CD4-positive, alpha-beta memory T cell (primary cell): Measurements from ENCODE around the gene SV2B. TPM values are rescaled to one million over a fixed set of nuclear protein-coding genes. Genes with fewer than 3 reads are reported as not detected.

Source experiments
- CTCF ChIA-PET: fragments of 350-600 bp; sonication (Branson Sonifier 250); formaldehyde crosslinking; loops from one replicate; lab custom pipeline; 2021; ENCODE audit warnings: inconsistent platforms; ENCODE audit not compliant: partially characterized antibody; lab: Charles Lee
- POLR2A ChIA-PET: fragments of 350-600 bp; sonication (Branson Sonifier 250); formaldehyde crosslinking; loops from one replicate; lab custom pipeline; 2021; ENCODE audit not compliant: partially characterized antibody; lab: Charles Lee
- DNase-seq, 5 donors: peaks; one replicate each; pipeline versions ENCODE4 v3.0.0 to v3.0.0-alpha.2; 2020 to 2022; ENCODE audit warnings: mixed read lengths in 1 of 5
- H3K27ac ChIP-seq: one replicate; pipeline ENCODE4 v1.7.0; 2013; ENCODE audit warnings: low read depth, low read length
- H3K27me3 ChIP-seq: 2 replicates; pipeline ENCODE4 v1.7.0; 2013; ENCODE audit warnings: mild to moderate bottlenecking, low read length, moderate library complexity; ENCODE audit not compliant: insufficient read depth
- H3K36me3 ChIP-seq: 2 replicates; pipeline ENCODE4 v1.7.0; 2013; ENCODE audit warnings: mild to moderate bottlenecking, low read length, moderate library complexity; ENCODE audit not compliant: insufficient read depth
- H3K4me1 ChIP-seq: 2 replicates; pipeline ENCODE4 v1.7.0; 2013; ENCODE audit warnings: mild to moderate bottlenecking, low read length, moderate library complexity; ENCODE audit not compliant: insufficient read depth
- H3K4me3 ChIP-seq, 2 donors: one replicate each; pipeline ENCODE4 v1.7.0; 2013; ENCODE audit warnings: low read length in 2 of 2, mild to moderate bottlenecking in 1 of 2
- H3K9me3 ChIP-seq, 2 donors: one replicate each; pipeline ENCODE4 v1.7.0; 2013; ENCODE audit warnings: low read length in 2 of 2, control low read depth in 1 of 2; ENCODE audit not compliant: control insufficient read depth in 1 of 2
- H3K27ac Mint-ChIP-seq, 7 donors: one replicate each; pipeline ENCODE4 v1.8.0; 2020 to 2021; ENCODE audit warnings: mixed read lengths in 7 of 7, mild to moderate bottlenecking in 6 of 7, inconsistent platforms in 3 of 7, moderate library complexity in 3 of 7
- H3K27me3 Mint-ChIP-seq, 2 donors: one replicate each; pipeline ENCODE4 v1.8.0; 2020 to 2021; ENCODE audit warnings: mixed read lengths in 2 of 2
- H3K36me3 Mint-ChIP-seq, 2 donors: one replicate each; pipeline ENCODE4 v1.8.0; 2020 to 2021; ENCODE audit warnings: mixed read lengths in 2 of 2, inconsistent platforms in 1 of 2, mild to moderate bottlenecking in 1 of 2
- H3K4me1 Mint-ChIP-seq, 4 donors: one replicate each; pipeline ENCODE4 v1.8.0; 2020 to 2021; ENCODE audit warnings: mixed read lengths in 4 of 4, mild to moderate bottlenecking in 1 of 4
- H3K4me3 Mint-ChIP-seq, 8 donors: one replicate each; pipeline ENCODE4 v1.8.0; 2020 to 2021; ENCODE audit warnings: mixed read lengths in 8 of 8, mild to moderate bottlenecking in 7 of 8, moderate library complexity in 6 of 8, inconsistent platforms in 3 of 8
- H3K9me3 Mint-ChIP-seq, 8 donors: one replicate each; pipeline ENCODE4 v1.8.0; 2020 to 2021; ENCODE audit warnings: mixed read lengths in 8 of 8, mild to moderate bottlenecking in 5 of 8, inconsistent platforms in 3 of 8, moderate library complexity in 1 of 8
- intact Hi-C: fragments of 100-400 bp; cut with micrococcal nuclease; formaldehyde crosslinking; loops from one replicate; pipeline ENCODE4 v1.15.1; 2023
- polyA plus RNA-seq, 2 donors: library from polyadenylated mRNA; unstranded; fragments of 300-500 nt; fragmentation: Illumina TruSeq; gene quantifications; one replicate each; pipeline ENCODE4 v1.2.3, GENCODE V29; 2021
- total RNA-seq, 2 experiments: library from RNA; stranded (reverse); gene quantifications; one replicate each; pipeline ENCODE4 v1.2.3, GENCODE V29; 2021

SV2B gene
- total and polyA plus RNA-seq, 4 experiments from 2014 or later: 0.03 TPM; not detected in 3

DNA sequence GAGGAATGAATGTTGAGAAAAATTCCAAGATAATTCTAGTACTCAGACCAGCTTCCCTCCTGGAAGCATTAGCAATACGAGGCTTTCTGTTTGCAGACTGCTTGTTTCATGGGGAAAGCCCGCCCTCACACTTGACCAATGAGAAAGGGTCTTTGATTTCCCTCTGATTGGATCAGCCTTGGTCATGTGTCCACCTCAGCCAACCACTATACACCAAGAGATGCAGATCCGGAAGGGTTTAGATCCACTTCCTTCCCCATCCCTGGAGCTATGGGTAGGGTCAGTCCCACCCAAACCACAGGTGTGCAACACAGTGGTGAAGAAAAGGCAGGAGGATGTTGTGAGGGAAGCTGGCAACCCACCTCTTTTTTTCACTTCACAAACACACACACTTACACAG, 154.7 kb downstream of the SV2B start:
- Histone ChIP-seq H3K36me3 (no peaks in the 10 kb centered on the region), H3K27ac (no peak overlapping the region), H3K9me3 (no peaks in the 10 kb centered on the region), H3K27me3 (no peaks in the 10 kb centered on the region), H3K4me3 (no peak overlapping the region), H3K4me1 (no peaks in the 10 kb centered on the region)
- Mint-ChIP-seq H3K27me3 (peaks cover 26 to 30% of the 10 kb centered on the region in 2 donors), H3K9me3 (no peaks in the 10 kb centered on the region), H3K27ac (no peak overlapping the region), H3K36me3 (no peaks in the 10 kb centered on the region), H3K4me3 (no peak overlapping the region), H3K4me1 (peaks cover 0 to 3% (median 0%) of the 10 kb centered on the region in 4 donors)
- intact Hi-C loops: no loop called here
- ChIA-PET POLR2A (no interaction called here), CTCF (interaction anchor here (1.0 to 1.7 kb wide), 2 partner anchors 17 to 199 kb away, joined by 3 to 7 read pairs; no protein-coding TSS in a partner anchor)
- DNase-seq: no peak

DNA sequence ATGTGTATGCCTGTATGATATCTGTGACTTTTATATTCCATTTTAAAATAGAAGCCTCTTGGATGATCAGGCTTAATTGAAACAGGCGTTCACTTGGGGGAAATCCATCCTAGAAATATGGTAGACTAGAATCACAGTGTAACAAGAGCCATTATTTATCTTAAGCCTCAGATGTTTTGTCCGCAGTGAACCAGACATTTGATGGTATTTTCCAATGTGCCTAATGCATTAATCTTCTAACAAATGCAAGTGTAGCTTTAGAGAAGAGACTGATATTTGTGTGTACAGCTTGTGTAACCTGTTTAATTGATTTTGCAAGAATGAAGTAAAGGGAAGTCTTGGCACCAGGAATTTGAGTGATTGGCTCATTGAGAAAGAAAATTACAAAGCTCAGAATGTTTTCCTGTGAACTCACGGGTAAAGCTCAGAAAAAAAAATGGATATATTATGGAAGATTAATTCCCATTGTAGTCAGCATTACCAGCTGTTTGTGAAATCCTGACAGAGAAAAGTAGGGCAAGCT, 155.7 kb downstream of the SV2B start:
- intact Hi-C loops: no loop called here
- POLR2A ChIA-PET: interaction anchor here (0.6 kb wide), 1 partner anchor 102 kb away, joined by 3 read pairs; no protein-coding TSS in a partner anchor
- no peak for DNase-seq
- CTCF ChIA-PET: interaction anchor here (0.9 to 4.8 kb wide), 3 partner anchors 8 to 17 kb away, joined by 3 to 24 read pairs (median 4); no protein-coding TSS in a partner anchor
- H3K27ac ChIP-seq: no peak overlapping the region
- H3K27ac Mint-ChIP-seq: no peak overlapping the region
- H3K36me3 ChIP-seq: no peaks in the 10 kb centered on the region
- no peaks in the 10 kb centered on the region for H3K4me1 ChIP-seq
- no peak overlapping the region for H3K4me3 Mint-ChIP-seq
- H3K4me1 Mint-ChIP-seq: peaks cover 0 to 3% (median 0%) of the 10 kb centered on the region in 4 donors
- H3K9me3 Mint-ChIP-seq: no peaks in the 10 kb centered on the region
- peaks cover 26 to 34% of the 10 kb centered on the region in 2 donors for H3K27me3 Mint-ChIP-seq
- no peak overlapping the region for H3K4me3 ChIP-seq
- H3K9me3 ChIP-seq: no peaks in the 10 kb centered on the region
- H3K27me3 ChIP-seq: no peaks in the 10 kb centered on the region
- H3K36me3 Mint-ChIP-seq: no peaks in the 10 kb centered on the region

DNA sequence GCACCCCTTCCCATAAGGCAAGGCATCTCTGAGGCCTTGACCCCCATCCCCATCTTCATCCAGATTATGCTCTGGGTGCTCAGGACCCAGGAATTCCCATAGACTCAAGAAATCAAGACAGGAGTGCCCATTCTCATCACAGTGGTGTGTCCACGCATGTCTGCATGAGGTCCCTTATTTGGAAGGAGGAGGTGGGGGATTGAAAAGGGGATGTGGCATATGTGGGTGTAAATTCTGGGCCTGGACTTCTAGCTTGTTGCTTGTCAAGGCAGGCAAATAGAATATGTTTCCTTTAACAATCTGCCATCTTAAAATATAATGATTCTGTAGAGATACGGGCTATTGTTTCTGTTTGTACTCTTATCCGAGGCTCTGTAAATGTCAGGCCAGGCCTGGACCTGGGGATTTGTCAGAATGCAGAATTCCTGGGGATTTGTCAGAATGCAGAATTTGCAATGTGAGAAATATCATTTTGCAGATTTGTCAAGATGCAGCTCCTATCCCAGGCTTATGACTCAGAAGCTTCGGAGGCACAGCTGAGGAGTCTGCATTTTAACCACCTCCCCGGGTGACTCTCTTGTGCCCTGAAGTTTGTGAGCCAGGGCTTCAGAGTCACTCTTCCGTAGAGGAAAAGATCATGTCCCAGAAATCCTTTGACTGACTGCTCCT, 157.8 kb downstream of the SV2B start:
- Histone ChIP-seq H3K36me3 (no peaks in the 10 kb centered on the region), H3K4me3 (no peak overlapping the region), H3K4me1 (no peaks in the 10 kb centered on the region), H3K27ac (no peak overlapping the region), H3K27me3 (no peaks in the 10 kb centered on the region), H3K9me3 (no peaks in the 10 kb centered on the region)
- ChIA-PET CTCF (interaction anchor here (1.3 to 4.8 kb wide), 4 partner anchors 11 to 30 kb away, joined by 3 to 24 read pairs (median 3); no protein-coding TSS in a partner anchor), POLR2A (no interaction called here)
- Mint-ChIP-seq H3K4me3 (no peak overlapping the region), H3K4me1 (peaks cover 0 to 3% (median 0%) of the 10 kb centered on the region in 4 donors), H3K27me3 (peaks cover 17 to 28% of the 10 kb centered on the region in 2 donors), H3K36me3 (no peaks in the 10 kb centered on the region), H3K9me3 (no peaks in the 10 kb centered on the region), H3K27ac (no peak overlapping the region)
- no peak for DNase-seq
- intact Hi-C loops: no loop called here

DNA sequence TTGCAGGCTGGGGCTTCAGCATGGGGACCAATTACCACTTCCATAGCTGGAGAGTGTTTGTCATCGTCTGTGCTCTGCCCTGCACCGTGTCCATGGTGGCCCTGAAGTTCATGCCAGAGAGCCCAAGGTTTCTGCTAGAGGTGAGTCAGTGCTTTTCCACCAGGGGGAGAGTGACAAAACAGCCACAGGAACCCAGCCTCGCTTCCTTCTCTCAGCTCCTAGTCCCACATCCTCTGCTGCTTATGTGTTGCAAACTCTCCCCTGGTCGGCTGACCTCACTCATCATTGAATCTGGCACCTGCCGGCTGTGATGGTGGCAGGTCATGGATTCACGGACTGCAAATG, 158.3 kb downstream of the SV2B start:
- CTCF ChIA-PET: interaction anchor here (1.3 to 4.8 kb wide), 3 partner anchors 14 to 31 kb away, joined by 3 to 24 read pairs (median 3); no protein-coding TSS in a partner anchor
- H3K27ac Mint-ChIP-seq: peak overlapping the region in 1 of 7 donors; percentile 37
- peaks cover 17 to 27% of the 10 kb centered on the region in 2 donors for H3K27me3 Mint-ChIP-seq
- no peaks in the 10 kb centered on the region for H3K36me3 ChIP-seq
- H3K27ac ChIP-seq: no peak overlapping the region
- POLR2A ChIA-PET: no interaction called here
- no peaks in the 10 kb centered on the region for H3K36me3 Mint-ChIP-seq
- H3K4me1 Mint-ChIP-seq: peaks cover 0 to 3% (median 0%) of the 10 kb centered on the region in 4 donors
- H3K9me3 ChIP-seq: no peaks in the 10 kb centered on the region
- no peak overlapping the region for H3K4me3 Mint-ChIP-seq
- no peak for DNase-seq
- H3K27me3 ChIP-seq: no peaks in the 10 kb centered on the region
- no peaks in the 10 kb centered on the region for H3K9me3 Mint-ChIP-seq
- no peaks in the 10 kb centered on the region for H3K4me1 ChIP-seq
- intact Hi-C loops: no loop called here
- no peak overlapping the region for H3K4me3 ChIP-seq

DNA sequence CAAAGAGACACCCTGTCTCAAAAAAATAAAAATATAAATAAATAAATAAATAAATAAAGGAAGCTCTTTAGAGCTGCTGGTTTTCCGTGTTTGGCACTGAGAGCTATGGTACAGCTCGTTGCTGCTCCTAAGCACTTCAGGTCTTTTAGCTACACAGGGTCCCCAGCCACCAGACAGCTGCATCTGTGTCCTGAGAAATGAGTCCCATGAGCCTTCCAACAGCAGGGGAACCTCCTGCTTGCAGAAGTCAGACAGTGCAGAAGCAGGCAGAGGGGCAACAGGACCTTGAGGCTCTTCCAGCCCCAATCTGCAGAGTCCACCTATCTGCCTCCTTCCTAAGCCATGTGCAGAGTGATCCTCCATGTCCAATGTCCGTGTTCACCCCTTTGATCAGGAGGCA, 159.0 kb downstream of the SV2B start:
- no peaks in the 10 kb centered on the region for H3K4me1 ChIP-seq
- Mint-ChIP-seq H3K36me3 (no peaks in the 10 kb centered on the region), H3K27ac (no peak overlapping the region), H3K4me3 (no peak overlapping the region), H3K27me3 (peaks cover 17 to 21% of the 10 kb centered on the region in 2 donors), H3K4me1 (peaks cover 0 to 3% (median 0%) of the 10 kb centered on the region in 4 donors), H3K9me3 (no peaks in the 10 kb centered on the region)
- H3K9me3 ChIP-seq: no peaks in the 10 kb centered on the region
- no peaks in the 10 kb centered on the region for H3K27me3 ChIP-seq
- H3K27ac ChIP-seq: no peak overlapping the region
- H3K36me3 ChIP-seq: no peaks in the 10 kb centered on the region
- DNase-seq: no peak
- POLR2A ChIA-PET: no interaction called here
- no peak overlapping the region for H3K4me3 ChIP-seq
- CTCF ChIA-PET: interaction anchor here (1.2 to 4.8 kb wide), 4 partner anchors 10 to 32 kb away, joined by 3 to 24 read pairs (median 4); no protein-coding TSS in a partner anchor
- intact Hi-C loops: no loop called here

DNA sequence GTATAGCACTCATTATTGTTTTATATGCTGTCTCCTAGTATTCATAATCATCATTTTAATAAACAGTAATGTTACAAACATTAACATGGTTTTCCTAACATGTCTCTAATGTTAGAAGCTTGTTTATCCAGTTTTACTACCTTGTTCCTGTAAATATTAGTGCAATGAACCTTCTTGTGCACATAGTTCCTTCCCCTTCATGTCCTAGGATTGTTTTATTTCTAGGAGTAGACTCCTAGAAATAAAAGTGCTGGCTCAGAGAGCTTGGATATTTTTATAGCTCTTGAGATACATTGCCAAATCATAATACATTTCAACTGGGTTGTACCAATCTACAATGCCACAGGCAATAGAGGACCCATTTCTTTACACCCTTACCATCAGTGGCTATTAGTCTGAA, 161.3 kb downstream of the SV2B start:
- no peaks in the 10 kb centered on the region for H3K4me1 ChIP-seq
- no peaks in the 10 kb centered on the region for H3K9me3 Mint-ChIP-seq
- no peak for DNase-seq
- no peak overlapping the region for H3K4me3 Mint-ChIP-seq
- H3K36me3 ChIP-seq: no peaks in the 10 kb centered on the region
- H3K27me3 ChIP-seq: peaks cover 8% of the 10 kb centered on the region
- H3K27me3 Mint-ChIP-seq: peaks cover 11 to 13% of the 10 kb centered on the region in 2 donors
- no peaks in the 10 kb centered on the region for H3K36me3 Mint-ChIP-seq
- ChIA-PET CTCF (interaction anchor here (1.3 kb wide), 1 partner anchor 11 kb away, joined by 11 read pairs; no protein-coding TSS in a partner anchor), POLR2A (no interaction called here)
- intact Hi-C loops: no loop called here
- no peak overlapping the region for H3K4me3 ChIP-seq
- no peak overlapping the region for H3K27ac ChIP-seq
- no peak overlapping the region for H3K27ac Mint-ChIP-seq
- no peaks in the 10 kb centered on the region for H3K4me1 Mint-ChIP-seq
- H3K9me3 ChIP-seq: no peaks in the 10 kb centered on the region
